GM13977 (cell line): Measurements from ENCODE around the gene PTEN.
"Not testable (repeated sequence)": the region's sequence is repeated elsewhere in the genome, so short reads cannot be mapped to it uniquely, and the experiment has no call there.

Source experiments
- DNase-seq: peaks from one replicate; pipeline ENCODE4 v3.0.0; 2012; ENCODE audit warnings: low spot score
- CTCF ChIP-seq: IDR thresholded peaks from 2 replicates; pipeline ENCODE4 v1.5.1; 2012; ENCODE audit warnings: mild to moderate bottlenecking, control low read depth; ENCODE audit not compliant: insufficient read depth; ENCODE audit errors: extremely low read depth, missing control alignments
- in situ Hi-C: fragments of 300-500 bp; cut with MboI; formaldehyde crosslinking; loops from one replicate; pipeline ENCODE4 v1.12.0; 2022; ENCODE audit warnings: low sequenced_read_pairs, low pct_unique_long_range_greater_than_20kb, mixed read lengths, inconsistent platforms; ENCODE audit not compliant: unreplicated experiment

The PTEN gene

GRCh38 chr10:87882555-87883294, 19.3 kb downstream of the PTEN start:
- no peak for DNase-seq
- in situ Hi-C loops = no loop called here
- no peak for TF ChIP-seq CTCF

GRCh38 chr10:87886635-87887034, 23.2 kb downstream of the PTEN start:
- no peak for DNase-seq
- no peak for TF ChIP-seq CTCF
- in situ Hi-C loops = no loop called here

- in situ Hi-C loops = no loop called here
- no peak for DNase-seq
- TF ChIP-seq CTCF = no peak
These were observed 23.7 kb downstream of the PTEN start for GRCh38 chr10:87887146-87887545.

GRCh38 chr10:87887548-87888289, 24.3 kb downstream of the PTEN start:
- no peak for TF ChIP-seq CTCF
- in situ Hi-C loops = no loop called here
- no peak for DNase-seq

GRCh38 chr10:87895430-87895829, 32.0 kb downstream of the PTEN start:
- no peak for DNase-seq
- TF ChIP-seq CTCF = no peak
- in situ Hi-C loops = no loop called here

GRCh38 chr10:87896216-87896615, 32.8 kb downstream of the PTEN start:
- no peak for TF ChIP-seq CTCF
- no peak for DNase-seq
- in situ Hi-C loops = no loop called here

- DNase-seq, in situ Hi-C loops: not testable (repeated sequence)
These were observed 34.5 kb downstream of the PTEN start for GRCh38 chr10:87897957-87898356.

GRCh38 chr10:87903396-87903795, 40.0 kb downstream of the PTEN start:
- in situ Hi-C loops, DNase-seq: not testable (repeated sequence)
